ENCODE results near the gene AGO1. TPM values are rescaled to one million over a fixed set of nuclear protein-coding genes. Genes with fewer than 3 reads are reported as not detected.

AGO1 gene
- total and polyA plus RNA-seq, 2 of the 8 experiments (the other 6 are each of a cell fraction or from before 2014, with no cell fraction given) = 15.1 to 73.7 TPM

GRCh38 chr1:35854989-35855700 is 27.9 kb upstream of the AGO1 start:
- Histone ChIP-seq H3K36me3 (ENCODE audit: control insufficient read depth in 2 of 4, insufficient read depth in 4 of 4, low read length in 3 of 4) (peaks cover 0 to 5% (median 3%) of the 10 kb centered on the region in 4 experiments; a peak in 4 of 8 replicates), H4K20me1 (replicated peaks in 1 of 2; ENCODE audit: control insufficient read depth in 1 of 2, insufficient read depth in 2 of 2, low read length in 2 of 2) (no peaks in the 10 kb centered on the region), H3K79me1 (ENCODE audit: low read depth, low read length) (no peaks in the 10 kb centered on the region), H2AFZ (ENCODE audit: low read length) (no peak overlapping the region), H3K56ac (replicated peaks; ENCODE audit: insufficient read length, low read depth, low read length) (no peak overlapping the region), H3K79me2 (ENCODE audit: control insufficient read depth in 1 of 2, insufficient read depth in 2 of 2, low read length in 2 of 2) (no peaks in the 10 kb centered on the region), H2BK12ac (ENCODE audit: low read depth, low read length) (no peak overlapping the region), H2BK20ac (ENCODE audit: low read length) (no peak overlapping the region), H2BK5ac (ENCODE audit: low read depth, low read length) (no peak overlapping the region), H3K23me2 (ENCODE audit: low read depth, low read length) (no peaks in the 10 kb centered on the region), H3K4me3 (ENCODE audit: extremely low read depth in 1 of 4, insufficient read depth in 2 of 4, low read depth in 3 of 4, low read length in 4 of 4) (no peak overlapping the region), H3K4me1 (replicated peaks in 1 of 4; ENCODE audit: control insufficient read depth in 3 of 4, insufficient read depth in 4 of 4, low read length in 3 of 4) (peaks cover 0 to 2% (median 1%) of the 10 kb centered on the region in 4 experiments; a peak in 2 of 7 replicates), H4K5ac (ENCODE audit: insufficient read length, low read depth, low read length) (no peak overlapping the region), H4K8ac (ENCODE audit: extremely low read depth, insufficient read depth, low read length) (no peak overlapping the region), H3K4ac (replicated peaks; ENCODE audit: insufficient read length, low read depth, low read length) (no peak overlapping the region), H3K4me2 (ENCODE audit: insufficient read depth in 1 of 2, low read depth in 2 of 2, low read length in 2 of 2) (no peak overlapping the region), H3K9ac (replicated peaks in 1 of 4; ENCODE audit: extremely low read depth in 1 of 4, low read depth in 3 of 4, low read length in 3 of 4) (no peak overlapping the region), H3K23ac (ENCODE audit: insufficient read length) (no peak overlapping the region), H2BK120ac (replicated peaks; ENCODE audit: low read depth, low read length) (no peak overlapping the region), H2BK15ac (ENCODE audit: low read length) (no peak overlapping the region), H2AK5ac (ENCODE audit: low read depth, low read length) (no peak overlapping the region), H3K18ac (ENCODE audit: extremely low read depth, low read length) (no peak overlapping the region), H3K14ac (ENCODE audit: insufficient read length) (no peak overlapping the region), H3K9me3 (ENCODE audit: insufficient read depth in 2 of 2, low read depth in 1 of 2, low read length in 1 of 2) (no peaks in the 10 kb centered on the region), H4K91ac (replicated peaks; ENCODE audit: insufficient read length, low read length) (no peak overlapping the region), H3K27me3 (replicated peaks in 1 of 4; ENCODE audit: control insufficient read depth in 3 of 4, extremely low read depth in 1 of 4, insufficient read depth in 3 of 4, low read length in 3 of 4) (no peaks in the 10 kb centered on the region), H3K27ac (ENCODE audit: low read depth, low read length) (no peak overlapping the region)
- peak; percentile 36 for FAIRE-seq
- ChIA-PET CTCF (ENCODE audit: partially characterized antibody) (interaction anchor here (0.7 to 3.1 kb wide), 14 partner anchors 10 to 109 kb away, joined by 3 to 9 read pairs (median 3); partner anchors contain the start of gene AGO1), POLR2A (ENCODE audit: partially characterized antibody) (no interaction called here)
- peak in 1 of 2 experiments; percentile 51 for DNase-seq (ENCODE audit: low read depth in 1 of 2, low spot score in 2 of 2)
- TF ChIP-seq RAD21 (IDR thresholded peaks at IDR 0.05 in 1 of 2, conservative IDR thresholded peaks at IDR 0.05 in 1 of 2; ENCODE audit: low read depth in 2 of 2, low read length in 2 of 2) = peak; percentile 26 to 29; a peak in 3 of 4 replicates
- TF ChIP-seq MAX (IDR thresholded peaks at IDR 0.05) = peak; percentile 50; the same call in 1 of the 2 replicates
- no peak for TF ChIP-seq CBX8 (IDR thresholded peaks at IDR 0.05; ENCODE audit: borderline replicate concordance, low read depth, low read length)
- TF ChIP-seq RXRA (IDR thresholded peaks at IDR 0.05; ENCODE audit: insufficient read depth, low read depth, low read length) = no peak
- peak; percentile 22 to 55 (median 27); a peak in 3 of 4 replicates for TF ChIP-seq CTCF (IDR thresholded peaks at IDR 0.05; ENCODE audit: control extremely low read depth in 1 of 3, insufficient read depth in 1 of 3, low read depth in 1 of 3, low read length in 3 of 3)
- no peak for TF ChIP-seq RNF2 (IDR thresholded peaks at IDR 0.05; ENCODE audit: borderline replicate concordance, low read depth, low read length, missing control alignments, poor library complexity, severe bottlenecking)
- no peak for TF ChIP-seq SRF (IDR thresholded peaks at IDR 0.05; ENCODE audit: low read depth, low read length)
- 81% methylated on average over 9 of the region's 9 CpGs; no CpG with 5 or more reads in 1 of the 2 experiments for WGBS, 2 experiments (ENCODE audit: extremely low coverage in 1 of 2, insufficient coverage in 1 of 2, insufficient read length in 1 of 2, insufficient replicate concordance in 2 of 2, low coverage in 1 of 2, low lambda C conversion rate in 2 of 2, missing lambda C conversion rate in 1 of 2)
